Measurements from ENCODE around the gene RNF144A.

Gene RNF144A

GRCh38 chr2:7048762-7049294, 131.6 kb downstream of the RNF144A start:
- no peak for DNase-seq

DNA sequence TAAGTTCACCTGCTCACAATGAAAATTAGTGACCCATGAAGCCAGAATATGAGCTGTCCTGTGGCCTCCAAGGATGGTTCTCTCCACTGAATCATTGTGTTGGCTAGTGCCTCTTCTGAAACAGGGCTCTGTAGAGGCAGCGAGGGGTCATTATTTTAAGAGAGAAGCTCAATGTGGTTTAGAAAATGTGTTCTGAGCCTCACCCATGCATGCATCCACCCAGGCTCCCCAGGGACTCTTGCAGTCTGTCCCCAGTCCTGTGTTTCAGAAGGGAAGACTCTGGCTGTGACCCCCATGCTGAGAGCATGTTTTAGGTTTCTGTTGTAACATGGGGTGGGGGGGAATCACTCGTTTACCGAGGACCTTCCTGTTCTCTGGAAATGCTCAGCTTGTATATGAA, 135.2 kb downstream of the RNF144A start:
- no peak for DNase-seq

DNA sequence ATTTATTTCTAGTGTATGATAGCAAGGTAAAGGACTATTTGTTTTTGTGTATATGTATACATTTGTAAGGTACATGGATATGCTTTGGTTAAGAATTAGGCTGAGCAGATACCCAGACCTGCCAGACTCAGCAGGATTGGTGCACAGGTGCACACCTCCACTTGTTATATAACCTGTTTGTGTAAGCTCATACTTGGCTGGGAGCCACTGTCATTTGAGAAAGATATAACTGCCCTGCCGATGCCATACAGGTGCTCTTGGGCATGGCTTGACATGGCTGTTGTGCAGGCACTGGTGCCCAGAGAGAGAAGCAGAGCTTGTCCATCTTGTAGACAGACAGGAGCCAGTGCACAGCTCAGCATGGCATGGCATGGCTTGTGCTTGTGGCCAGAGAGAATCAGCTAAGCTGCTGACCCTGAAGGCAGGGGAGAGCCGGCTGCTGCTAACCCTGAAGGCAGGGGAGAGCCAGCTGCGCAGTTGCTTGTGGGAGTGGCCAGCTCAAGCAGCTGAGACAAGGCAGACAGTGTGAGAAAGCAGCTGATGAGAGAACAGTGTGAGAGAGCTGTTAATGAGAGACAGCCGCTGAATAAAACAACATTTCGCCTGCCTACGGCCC, 136.5 kb downstream of the RNF144A start:
- no peak for DNase-seq

DNA sequence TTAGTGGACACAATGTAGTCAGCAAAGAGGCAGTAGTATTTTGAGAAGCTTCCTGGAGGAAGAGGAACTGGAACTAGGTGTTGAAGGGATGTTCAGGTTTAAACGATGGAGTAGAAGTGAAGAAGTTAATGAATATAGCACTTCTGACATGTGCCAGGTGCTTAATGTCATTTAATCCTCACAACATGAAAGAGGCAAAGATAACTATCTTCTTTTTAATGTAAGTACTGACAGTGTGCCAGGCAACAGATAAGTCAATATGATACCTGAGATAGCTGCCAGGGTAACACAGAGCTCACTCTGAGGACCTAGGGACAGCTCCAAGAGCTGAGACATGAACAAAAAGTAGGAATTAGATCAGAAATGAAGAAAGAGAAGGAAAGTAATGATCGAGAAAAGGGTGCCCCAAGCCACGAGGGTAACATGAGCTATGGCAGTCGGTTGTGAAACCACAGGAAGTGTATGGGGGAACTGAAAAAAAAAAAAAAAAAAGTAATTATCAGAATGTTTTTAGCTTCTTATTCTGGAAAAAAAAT, 140.7 kb downstream of the RNF144A start:
- peak; percentile 61 to 72 (median 64) for DNase-seq

DNA sequence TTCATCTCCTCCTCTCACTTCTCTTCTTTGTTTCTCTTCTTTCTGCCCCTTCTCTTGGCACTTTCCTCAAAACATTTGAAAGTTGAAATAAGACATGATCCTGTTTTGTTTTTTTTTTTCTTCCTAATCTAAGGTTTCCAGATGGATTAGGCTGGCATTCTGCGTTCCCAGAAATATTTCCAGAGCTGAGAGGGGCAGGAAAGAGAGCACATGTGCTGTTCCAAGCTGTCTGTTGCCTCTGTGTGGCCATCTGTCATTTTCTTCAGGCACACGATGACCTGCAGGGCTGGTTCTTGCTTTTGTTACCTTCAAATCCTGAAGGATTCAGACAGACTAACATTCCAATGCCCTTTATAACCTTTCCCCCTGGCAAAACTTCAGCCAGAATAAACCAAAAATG, 142.9 kb downstream of the RNF144A start:
- DNase-seq = no peak

GRCh38 chr2:7060631-7061449, 143.6 kb downstream of the RNF144A start:
- no peak for DNase-seq

GRCh38 chr2:7061450-7061789, 144.2 kb downstream of the RNF144A start:
- no peak for DNase-seq

DNA sequence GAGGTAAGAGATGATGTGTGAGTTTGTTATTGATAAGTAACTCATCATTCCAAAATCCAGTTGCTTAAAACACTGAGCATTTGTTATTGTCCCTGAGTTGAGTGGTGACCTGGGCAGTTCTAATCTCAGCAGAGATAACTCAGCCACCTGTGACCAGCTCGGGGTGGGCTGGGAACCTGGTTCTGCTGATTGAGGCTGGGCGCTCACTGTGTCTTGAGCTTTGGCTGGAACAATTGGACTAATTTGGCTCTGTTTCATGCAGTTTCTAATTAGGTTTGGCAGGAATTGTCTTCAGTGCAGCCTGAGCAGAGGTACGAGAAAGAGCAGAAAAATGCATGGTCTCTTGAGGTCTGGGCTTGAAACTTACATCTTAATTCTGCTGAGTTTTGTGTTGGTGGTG, 144.7 kb downstream of the RNF144A start:
- no peak for DNase-seq

GRCh38 chr2:7063789-7064188, 146.6 kb downstream of the RNF144A start:
- DNase-seq = no peak

GRCh38 chr2:7068457-7068856, 151.2 kb downstream of the RNF144A start:
- no peak for DNase-seq

DNA sequence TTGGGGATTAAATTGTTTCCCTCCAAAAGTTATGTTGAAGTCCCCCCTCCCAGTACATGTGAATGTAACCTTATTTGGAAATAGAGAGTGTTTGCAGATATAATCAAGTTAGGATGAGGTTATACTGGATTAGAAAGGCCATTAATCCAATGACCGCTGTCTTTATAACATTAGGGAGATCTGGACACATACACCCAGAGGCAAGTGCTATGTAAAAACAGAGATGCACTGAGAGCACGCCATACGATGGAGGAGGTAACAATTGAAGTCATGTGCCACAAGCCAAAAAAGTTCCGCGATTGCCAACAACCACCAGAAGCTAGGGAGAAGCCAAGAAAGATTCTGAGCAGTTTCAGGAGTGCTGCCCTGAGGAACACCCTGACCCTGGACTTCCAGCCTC, 153.3 kb downstream of the RNF144A start:
- no peak for DNase-seq

- DNase-seq = peak; percentile 21 to 65 (median 37)
These were observed 153.9 kb downstream of the RNF144A start for GRCh38 chr2:7071154-7071553.

DNA sequence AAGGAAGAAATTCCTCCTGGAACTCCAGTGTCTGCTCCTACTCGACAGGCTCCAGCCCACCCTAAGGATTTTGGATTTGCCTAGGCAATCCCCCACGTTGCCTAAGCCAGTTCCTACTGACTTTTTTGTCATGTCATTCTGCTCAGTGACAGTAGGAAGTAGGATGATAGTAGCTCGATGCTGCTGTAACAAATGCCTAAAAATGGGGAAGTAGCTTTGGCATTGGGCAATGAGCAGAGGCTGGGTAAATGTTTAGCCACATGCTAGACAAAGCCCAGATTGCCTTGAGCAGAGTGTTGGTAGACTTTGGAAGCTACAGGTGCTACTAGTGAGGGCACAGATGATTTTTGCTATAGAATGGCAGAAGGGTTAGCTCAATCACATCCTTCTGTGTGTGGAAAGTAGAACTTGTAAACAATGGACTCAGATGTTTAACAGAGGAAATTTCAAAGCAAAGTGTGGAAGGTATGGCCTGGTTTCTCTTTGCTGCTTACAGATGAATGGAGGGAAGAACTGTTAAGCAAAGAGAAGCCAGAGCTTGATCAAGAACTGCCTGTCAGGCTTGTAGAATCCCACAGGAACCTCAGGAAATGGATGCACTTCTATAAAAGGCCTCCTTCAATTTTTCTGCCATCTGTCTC, 154.8 kb downstream of the RNF144A start:
- DNase-seq = peak; percentile 82 to 89 (median 89)

- no peak for DNase-seq
These were observed 156.7 kb downstream of the RNF144A start for GRCh38 chr2:7073901-7074300.

- DNase-seq = no peak
These were observed 158.6 kb downstream of the RNF144A start for GRCh38 chr2:7075834-7076233.

DNA sequence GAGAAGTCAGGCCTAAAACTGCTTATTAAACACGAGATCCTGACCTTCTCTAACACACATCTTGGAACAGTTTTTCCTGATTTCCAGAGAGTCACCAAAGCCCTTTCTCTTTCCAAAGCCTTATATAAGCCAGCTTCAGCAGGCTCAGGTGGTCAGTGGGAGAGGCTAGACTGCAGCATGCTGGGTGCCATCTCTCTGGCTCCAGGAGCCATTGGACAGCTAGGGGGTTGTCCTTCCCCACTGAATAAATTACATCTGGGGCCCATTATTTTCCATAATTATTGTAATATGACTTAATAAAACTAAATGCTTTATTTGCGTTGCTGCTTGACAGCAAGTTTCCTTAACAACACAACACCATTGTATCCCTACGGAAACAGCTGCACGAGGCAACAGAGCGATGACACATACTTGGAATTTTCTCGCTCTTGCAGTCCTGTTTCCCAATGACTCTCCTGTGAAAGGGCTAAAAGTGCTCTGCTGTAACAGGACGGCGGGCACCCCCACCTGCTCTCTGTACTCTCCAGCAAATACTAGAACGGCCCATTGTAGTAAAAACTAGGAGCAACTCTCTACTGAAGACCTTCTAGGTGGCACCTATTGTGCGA, 160.6 kb downstream of the RNF144A start:
- no peak for DNase-seq

DNA sequence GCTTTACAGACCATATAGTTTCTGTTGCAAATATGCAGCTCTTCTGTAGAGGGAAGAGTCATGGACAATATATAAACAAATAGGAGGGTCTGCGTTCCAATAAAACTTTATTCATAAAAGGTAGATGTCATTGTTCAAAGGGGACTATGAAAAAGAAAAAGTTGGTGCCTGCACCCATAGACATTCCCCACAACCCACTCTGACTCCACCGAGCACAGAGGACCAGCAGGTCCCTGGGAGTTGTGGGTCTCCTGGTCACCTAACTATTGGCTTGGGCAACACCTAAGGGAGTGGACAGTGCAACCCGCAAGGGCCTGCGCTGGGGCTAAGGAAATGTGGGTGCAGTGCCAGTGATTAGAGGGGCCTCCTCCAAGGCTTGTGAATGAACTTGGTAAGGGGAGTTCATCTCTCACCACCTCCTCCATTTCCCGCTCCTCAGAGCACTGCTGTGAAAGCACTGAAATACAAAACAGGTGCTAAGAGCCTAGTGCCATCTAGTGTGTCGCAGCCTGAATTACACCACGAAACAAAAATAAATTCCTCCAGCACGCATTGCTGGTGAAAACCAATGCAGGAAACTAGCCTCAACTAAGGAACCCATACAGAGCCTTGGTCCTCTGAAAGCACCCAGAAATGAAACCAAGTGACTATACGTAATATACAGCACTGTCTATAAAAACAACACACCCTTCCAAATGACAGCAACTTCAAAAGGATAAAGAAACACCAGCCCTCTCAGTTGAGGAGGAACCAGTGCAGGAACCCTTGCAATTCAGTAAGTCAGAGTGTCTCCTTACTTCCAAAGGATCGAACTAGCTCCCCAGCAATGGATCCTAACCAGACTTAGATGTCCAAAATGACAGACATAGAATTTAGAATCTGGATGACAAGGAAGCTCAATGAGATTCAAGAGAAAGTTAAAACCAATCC, 166.6 kb downstream of the RNF144A start:
- peak; percentile 38 to 43 (median 43) for DNase-seq

GRCh38 chr2:7084601-7085000, 167.4 kb downstream of the RNF144A start:
- DNase-seq = no peak

- DNase-seq = no peak
These were observed 172.1 kb downstream of the RNF144A start for GRCh38 chr2:7089284-7089683.

- DNase-seq = no peak
These were observed 172.8 kb downstream of the RNF144A start for GRCh38 chr2:7089898-7090510.

DNA sequence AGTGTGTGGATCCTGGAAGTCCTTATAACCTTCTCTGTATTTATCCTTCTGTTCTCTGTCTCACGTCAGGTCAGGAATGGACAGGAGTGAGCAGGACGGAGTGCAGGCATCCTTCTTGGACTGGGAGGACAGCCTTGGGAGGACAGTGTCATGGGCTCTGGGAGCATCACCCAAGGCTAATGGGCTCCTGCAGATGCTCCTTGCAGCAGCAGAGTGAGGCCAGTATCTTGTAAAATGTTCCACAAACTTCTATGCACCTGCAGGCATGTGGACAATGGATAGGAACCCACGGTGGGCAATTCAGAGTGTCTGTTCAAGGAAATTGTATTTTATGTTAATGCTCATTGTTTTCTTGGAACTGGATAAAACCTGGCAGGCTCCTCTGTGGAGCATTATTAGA, 176.2 kb downstream of the RNF144A start:
- no peak for DNase-seq

Measured in suppressor macrophage treated with lipopolysaccharide for 1 hour (primary cell).